ENCODE measurements around the gene ABLIM3. TPM values are rescaled to one million over a fixed set of nuclear protein-coding genes. Genes with fewer than 3 reads are reported as not detected.

The ABLIM3 gene
- total RNA-seq, 1 donor from 2014 or later: not detected

DNA sequence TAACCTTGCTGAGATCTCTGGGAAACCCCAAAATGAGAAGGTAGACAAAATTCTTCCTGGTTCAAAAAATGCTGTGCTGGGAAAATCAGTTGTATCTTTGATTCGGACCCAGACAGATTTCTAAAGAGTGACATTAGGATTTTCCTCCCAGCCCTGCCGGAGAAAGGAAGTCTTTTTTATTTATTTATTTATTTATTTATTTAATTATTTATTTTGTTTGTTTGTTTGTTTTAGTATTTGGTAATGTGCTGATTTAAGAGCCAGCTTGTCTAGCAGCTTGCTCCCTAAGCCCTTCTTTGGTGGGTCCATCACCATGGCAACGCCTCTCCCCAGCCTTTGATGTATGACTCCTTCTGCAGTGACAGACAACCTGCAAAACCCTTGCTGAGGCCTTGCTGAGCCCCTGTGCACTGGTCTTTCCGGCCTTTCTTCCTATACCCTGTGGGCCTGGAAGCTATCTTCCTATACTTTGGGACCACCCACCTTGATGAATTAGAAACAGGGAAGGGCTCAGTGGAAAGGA is 69.7 kb downstream of the ABLIM3 start:
- Mint-ChIP-seq H3K27me3 (ENCODE audit: insufficient read depth) (peaks cover 4% of the 10 kb centered on the region), H3K9me3 (no peaks in the 10 kb centered on the region), H3K36me3 (ENCODE audit: low read depth) (no peaks in the 10 kb centered on the region), H3K27ac (no peak overlapping the region), H3K4me1 (ENCODE audit: low read depth) (no peaks in the 10 kb centered on the region), H3K4me3 (no peak overlapping the region)
- intact Hi-C loops (cut with micrococcal nuclease): no loop called here
- DNase-seq (ENCODE audit: low spot score): no peak

DNA sequence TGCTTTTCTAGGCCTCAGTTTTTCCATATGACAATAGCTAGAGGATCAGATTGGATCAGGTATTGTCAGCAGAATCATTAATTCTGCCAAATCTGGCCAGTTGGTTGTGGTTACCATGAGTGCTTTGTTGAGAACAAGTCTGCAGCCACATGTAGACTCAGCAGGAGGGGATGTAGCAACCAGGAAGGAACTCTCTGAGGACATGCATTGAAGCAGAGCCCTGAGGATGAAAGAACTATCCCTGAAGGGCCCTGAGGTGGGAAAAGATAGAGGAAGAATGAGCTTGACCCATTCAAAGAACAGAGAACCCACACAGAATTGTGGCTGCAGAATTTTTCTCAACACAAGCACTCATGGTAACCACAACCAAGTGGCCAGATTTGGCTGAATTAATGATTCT is 70.3 kb downstream of the ABLIM3 start:
- peaks cover 4% of the 10 kb centered on the region for H3K27me3 Mint-ChIP-seq (ENCODE audit: insufficient read depth)
- intact Hi-C loops (cut with micrococcal nuclease): no loop called here
- DNase-seq (ENCODE audit: low spot score): no peak
- no peak overlapping the region for H3K27ac Mint-ChIP-seq
- H3K9me3 Mint-ChIP-seq: no peaks in the 10 kb centered on the region
- no peak overlapping the region for H3K4me3 Mint-ChIP-seq
- H3K36me3 Mint-ChIP-seq (ENCODE audit: low read depth): no peaks in the 10 kb centered on the region
- H3K4me1 Mint-ChIP-seq (ENCODE audit: low read depth): no peaks in the 10 kb centered on the region

DNA sequence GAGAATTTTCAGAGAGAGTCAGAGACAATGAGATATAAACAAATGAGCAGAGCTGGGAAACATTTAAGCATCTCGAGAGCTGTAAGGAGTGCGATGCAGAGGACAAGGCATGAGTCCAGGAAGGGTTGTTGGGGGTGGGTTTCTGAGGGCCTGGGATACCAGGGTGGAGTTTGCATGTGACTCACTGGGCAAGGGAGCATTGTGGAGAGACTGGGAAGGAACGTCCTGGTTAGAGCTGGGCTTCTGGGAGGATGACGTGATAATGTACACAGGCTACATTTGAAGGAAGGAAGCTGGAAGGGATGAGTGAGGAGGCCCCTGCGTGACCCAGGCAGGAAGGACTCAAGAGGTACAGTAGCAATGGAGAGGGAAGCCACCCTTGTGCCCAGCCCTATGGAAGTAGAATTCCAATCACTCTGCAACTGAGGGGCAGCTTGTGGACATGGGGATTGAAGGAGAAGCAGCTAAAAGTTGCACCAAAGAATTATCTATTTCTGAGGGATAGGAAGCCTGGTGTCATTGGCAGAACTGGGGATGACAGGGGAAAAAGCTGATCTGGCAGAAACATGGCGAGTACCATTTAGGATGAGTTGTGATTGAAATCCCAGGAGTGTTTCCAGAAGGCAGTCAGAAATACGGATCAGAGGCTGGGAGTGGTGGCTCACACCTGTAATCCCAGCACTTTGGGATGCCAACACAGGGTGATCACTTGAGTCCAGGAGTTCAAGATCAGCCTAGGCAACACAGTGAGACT is 71.1 kb downstream of the ABLIM3 start:
- Mint-ChIP-seq H3K27me3 (ENCODE audit: insufficient read depth) (peaks cover 4% of the 10 kb centered on the region), H3K36me3 (ENCODE audit: low read depth) (no peaks in the 10 kb centered on the region), H3K27ac (no peak overlapping the region), H3K9me3 (no peaks in the 10 kb centered on the region), H3K4me3 (no peak overlapping the region), H3K4me1 (ENCODE audit: low read depth) (no peaks in the 10 kb centered on the region)
- intact Hi-C loops (cut with micrococcal nuclease): no loop called here
- no peak for DNase-seq (ENCODE audit: low spot score)

DNA sequence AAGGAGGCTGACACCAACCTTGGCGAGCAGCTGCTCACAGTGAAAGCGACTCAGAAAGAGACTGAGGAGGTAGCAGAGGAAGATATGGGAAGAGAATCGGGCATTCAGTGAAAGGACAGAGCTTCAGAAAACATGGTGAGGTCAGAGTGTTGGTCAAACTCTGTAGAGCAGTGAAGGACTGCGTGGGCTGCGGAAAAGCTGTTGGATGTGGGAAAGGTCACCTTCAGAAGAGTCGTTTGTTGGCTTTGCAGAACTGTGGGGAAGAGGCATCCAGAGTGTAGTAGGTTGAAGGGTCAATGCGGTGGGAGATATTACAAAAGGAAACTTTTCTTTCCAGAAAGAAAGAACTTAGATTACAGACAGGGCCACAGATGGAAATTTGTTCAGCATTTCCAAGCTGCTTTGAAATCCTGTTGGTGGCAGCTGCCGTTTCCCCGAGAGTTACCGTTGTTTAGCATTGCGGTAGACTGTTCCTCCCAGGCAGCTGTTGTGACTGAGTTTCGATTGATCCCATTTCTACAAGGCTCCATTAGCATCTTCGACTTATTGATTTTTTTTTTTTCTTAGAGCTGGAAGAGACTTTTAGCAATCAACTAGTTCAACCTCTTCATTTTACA is 72.1 kb downstream of the ABLIM3 start:
- Mint-ChIP-seq H3K9me3 (no peaks in the 10 kb centered on the region), H3K4me1 (ENCODE audit: low read depth) (no peaks in the 10 kb centered on the region), H3K36me3 (ENCODE audit: low read depth) (no peaks in the 10 kb centered on the region), H3K27me3 (ENCODE audit: insufficient read depth) (peaks cover 4% of the 10 kb centered on the region), H3K4me3 (no peak overlapping the region), H3K27ac (no peak overlapping the region)
- intact Hi-C loops (cut with micrococcal nuclease): no loop called here
- no peak for DNase-seq (ENCODE audit: low spot score)

DNA sequence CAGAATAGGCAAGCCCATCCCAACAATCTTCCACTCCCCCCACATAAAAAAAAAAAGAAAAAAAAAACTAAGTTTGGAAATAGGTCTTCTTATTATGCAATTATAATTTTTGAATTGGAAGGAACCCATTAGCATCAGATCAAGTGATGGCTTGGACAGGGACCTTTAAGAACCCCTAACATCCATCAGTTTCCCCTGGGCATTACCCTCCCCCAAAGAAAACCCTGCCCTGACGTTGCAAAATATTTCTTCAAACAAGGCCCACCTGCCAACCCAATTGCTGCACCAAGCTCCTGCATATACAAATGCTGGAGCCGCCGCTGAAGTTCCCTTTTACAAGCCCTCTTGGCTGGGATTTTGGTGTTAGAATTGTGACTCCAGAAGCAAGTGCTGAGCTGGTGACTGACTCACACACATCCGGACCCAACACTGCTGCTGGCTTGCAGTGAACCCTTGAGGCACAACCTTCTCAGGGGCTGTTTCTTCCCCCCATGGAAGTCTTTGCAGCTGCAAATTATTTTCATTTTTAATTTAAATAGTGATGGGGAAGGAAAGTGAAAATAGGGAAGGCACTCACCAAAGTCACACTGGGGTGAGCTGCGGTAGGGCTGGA is 74.3 kb downstream of the ABLIM3 start:
- no peak for DNase-seq (ENCODE audit: low spot score)
- Mint-ChIP-seq H3K4me3 (no peak overlapping the region), H3K4me1 (ENCODE audit: low read depth) (no peaks in the 10 kb centered on the region), H3K36me3 (ENCODE audit: low read depth) (no peaks in the 10 kb centered on the region), H3K27ac (no peak overlapping the region), H3K27me3 (ENCODE audit: insufficient read depth) (peaks cover 4% of the 10 kb centered on the region), H3K9me3 (no peaks in the 10 kb centered on the region)
- intact Hi-C loops (cut with micrococcal nuclease): no loop called here

DNA sequence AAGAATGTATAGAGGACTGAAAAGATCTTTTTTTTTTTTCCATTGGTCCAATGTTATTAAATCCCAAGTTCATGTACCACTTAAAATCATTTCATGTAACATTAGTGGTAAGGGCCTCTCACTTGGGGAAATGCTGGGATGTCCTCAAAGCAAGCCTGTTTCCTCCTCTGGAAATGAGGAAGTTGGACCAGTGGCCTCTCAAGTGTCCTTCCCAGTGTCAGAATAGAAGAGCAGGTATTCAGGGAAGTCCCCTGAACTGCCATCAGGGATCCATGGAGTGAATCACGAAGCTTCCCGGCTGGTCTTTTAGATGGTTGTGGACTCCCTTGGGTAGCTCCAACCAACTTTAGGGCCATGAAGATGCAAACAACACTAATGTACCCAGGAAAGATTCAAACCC is 75.2 kb downstream of the ABLIM3 start:
- Mint-ChIP-seq H3K4me1 (ENCODE audit: low read depth) (no peaks in the 10 kb centered on the region), H3K9me3 (no peaks in the 10 kb centered on the region), H3K27ac (no peak overlapping the region), H3K36me3 (ENCODE audit: low read depth) (no peaks in the 10 kb centered on the region), H3K27me3 (ENCODE audit: insufficient read depth) (peaks cover 7% of the 10 kb centered on the region), H3K4me3 (no peak overlapping the region)
- intact Hi-C loops (cut with micrococcal nuclease): no loop called here
- no peak for DNase-seq (ENCODE audit: low spot score)

DNA sequence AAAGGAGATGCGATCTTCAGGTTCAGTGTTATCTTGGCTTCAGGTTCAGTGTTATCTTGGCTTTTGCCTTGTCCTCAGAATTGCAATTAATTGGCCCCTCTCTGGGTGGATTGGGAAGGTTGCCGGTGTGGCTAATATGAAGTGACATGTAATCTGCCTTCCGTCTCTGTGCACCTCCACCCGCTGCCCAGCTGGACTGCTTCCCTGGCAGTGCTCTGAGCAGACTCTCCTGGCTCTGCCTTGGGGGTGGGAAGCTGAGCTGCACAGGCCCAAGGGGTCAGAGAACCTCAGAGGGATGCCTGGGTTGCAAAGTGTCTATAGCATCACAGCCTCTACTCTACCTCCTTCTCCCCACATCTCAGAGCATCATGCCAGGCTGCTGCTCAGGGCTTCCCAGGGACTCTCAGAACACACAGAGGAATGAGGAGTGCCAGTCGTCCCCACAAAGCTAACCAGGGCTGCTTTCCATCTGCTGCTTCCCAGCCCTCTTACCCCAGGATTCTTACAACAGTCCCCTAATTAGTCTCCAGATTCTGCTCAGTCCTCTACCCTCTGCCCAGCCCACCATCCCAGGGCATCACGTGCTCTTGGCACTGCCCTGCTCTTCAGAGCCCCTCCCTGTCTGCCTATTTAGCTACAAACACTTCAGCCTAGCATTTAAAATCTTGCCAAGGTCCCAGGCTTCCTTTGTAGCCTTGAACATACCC is 76.0 kb downstream of the ABLIM3 start:
- H3K9me3 Mint-ChIP-seq: no peaks in the 10 kb centered on the region
- no peak overlapping the region for H3K27ac Mint-ChIP-seq
- H3K4me3 Mint-ChIP-seq: no peak overlapping the region
- H3K27me3 Mint-ChIP-seq (ENCODE audit: insufficient read depth): peaks cover 7% of the 10 kb centered on the region
- H3K4me1 Mint-ChIP-seq (ENCODE audit: low read depth): no peaks in the 10 kb centered on the region
- DNase-seq (ENCODE audit: low spot score): no peak
- H3K36me3 Mint-ChIP-seq (ENCODE audit: low read depth): no peaks in the 10 kb centered on the region
- intact Hi-C loops (cut with micrococcal nuclease): no loop called here

DNA sequence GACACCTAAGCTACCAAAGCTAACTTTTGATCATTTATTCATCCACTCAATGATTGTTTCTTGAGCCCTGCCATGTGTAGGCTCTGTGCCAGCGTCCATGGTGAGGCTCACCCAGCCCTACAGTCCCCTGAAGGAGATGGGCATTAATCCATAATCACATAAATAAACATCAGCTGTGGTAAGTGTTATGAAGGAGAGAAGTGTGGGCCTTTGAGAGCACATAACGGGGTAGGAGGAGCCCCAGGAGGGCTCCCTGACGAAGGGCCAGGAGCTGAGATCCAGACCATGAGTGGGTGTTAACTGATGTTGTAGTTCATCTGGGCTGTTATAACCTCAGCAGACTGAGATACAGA is 76.5 kb downstream of the ABLIM3 start:
- no peak overlapping the region for H3K27ac Mint-ChIP-seq
- H3K4me1 Mint-ChIP-seq (ENCODE audit: low read depth): no peaks in the 10 kb centered on the region
- peaks cover 3% of the 10 kb centered on the region for H3K27me3 Mint-ChIP-seq (ENCODE audit: insufficient read depth)
- no peaks in the 10 kb centered on the region for H3K36me3 Mint-ChIP-seq (ENCODE audit: low read depth)
- H3K9me3 Mint-ChIP-seq: no peaks in the 10 kb centered on the region
- no peak for DNase-seq (ENCODE audit: low spot score)
- intact Hi-C loops (cut with micrococcal nuclease): no loop called here
- no peak overlapping the region for H3K4me3 Mint-ChIP-seq

DNA sequence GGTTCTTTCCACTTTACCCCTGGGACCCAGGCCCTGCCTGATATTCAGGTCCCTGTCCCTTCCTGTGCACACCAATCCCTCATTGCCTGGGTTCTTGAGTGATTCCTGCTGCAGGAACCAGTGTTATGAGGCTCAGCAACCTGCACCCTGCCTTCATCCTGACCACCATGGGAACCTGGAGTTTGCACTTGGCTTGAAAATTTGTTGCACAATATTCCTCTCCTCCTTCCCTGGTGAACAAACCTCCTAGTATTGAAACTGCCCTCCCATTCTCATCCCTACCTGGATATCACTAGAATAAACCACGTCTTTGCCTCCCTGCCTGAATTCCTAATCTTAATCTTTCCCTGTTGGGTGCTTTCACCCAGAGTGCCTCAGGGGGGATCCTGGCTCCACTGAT is 78.3 kb downstream of the ABLIM3 start:
- H3K36me3 Mint-ChIP-seq (ENCODE audit: low read depth): no peaks in the 10 kb centered on the region

DNA sequence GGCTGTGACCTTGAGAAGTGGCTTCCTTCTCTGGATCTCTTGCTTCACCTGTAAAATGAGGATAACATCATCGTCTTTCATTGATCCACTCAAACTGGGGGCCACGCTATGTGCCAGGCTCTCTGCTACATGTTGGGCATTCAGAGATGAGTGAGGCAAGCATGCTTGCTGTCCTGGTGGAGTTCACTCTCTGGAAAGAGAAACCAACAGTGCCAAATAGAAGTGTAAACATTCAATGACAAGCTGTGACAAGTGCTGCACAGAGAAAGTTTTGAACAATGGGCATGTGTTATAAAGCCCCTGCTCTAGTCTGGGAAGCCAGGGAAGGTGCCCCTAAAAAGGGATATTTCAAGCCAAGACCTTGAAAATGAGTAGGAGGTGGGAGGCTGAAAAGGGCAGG is 79.5 kb downstream of the ABLIM3 start:
- DNase-seq (ENCODE audit: low spot score): no peak
- H3K36me3 Mint-ChIP-seq (ENCODE audit: low read depth): no peaks in the 10 kb centered on the region
- H3K27ac Mint-ChIP-seq: no peak overlapping the region
- H3K27me3 Mint-ChIP-seq (ENCODE audit: insufficient read depth): peaks cover 3% of the 10 kb centered on the region
- intact Hi-C loops (cut with micrococcal nuclease): no loop called here
- H3K9me3 Mint-ChIP-seq: no peaks in the 10 kb centered on the region
- no peaks in the 10 kb centered on the region for H3K4me1 Mint-ChIP-seq (ENCODE audit: low read depth)
- no peak overlapping the region for H3K4me3 Mint-ChIP-seq

More for the DNA sequence above, 78.3 kb downstream of the ABLIM3 start:
- Mint-ChIP-seq H3K27me3 (ENCODE audit: insufficient read depth) (peaks cover 3% of the 10 kb centered on the region), H3K4me1 (ENCODE audit: low read depth) (no peaks in the 10 kb centered on the region), H3K4me3 (no peak overlapping the region), H3K9me3 (no peaks in the 10 kb centered on the region), H3K27ac (no peak overlapping the region)
- no peak for DNase-seq (ENCODE audit: low spot score)
- intact Hi-C loops (cut with micrococcal nuclease): no loop called here

DNA sequence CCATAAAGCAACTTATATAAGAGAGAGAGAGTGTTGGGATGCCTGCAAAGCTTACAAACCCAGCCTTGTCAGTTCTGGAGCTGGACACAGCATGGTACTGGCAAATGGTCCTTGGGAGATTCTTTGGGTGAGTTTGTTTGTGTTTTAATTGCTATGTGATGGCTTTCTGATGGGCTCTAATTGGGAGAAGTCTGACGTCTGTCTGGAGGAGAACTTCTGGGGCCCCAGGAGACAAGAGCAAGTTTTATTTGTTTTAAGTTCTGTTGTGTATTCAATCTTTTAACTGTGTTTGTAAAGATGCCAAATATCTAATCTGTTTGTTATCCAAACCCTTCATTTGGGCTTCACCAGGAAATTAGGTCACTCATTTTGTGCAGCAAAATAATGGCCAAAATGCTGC is 80.0 kb downstream of the ABLIM3 start:
- Mint-ChIP-seq H3K9me3 (no peaks in the 10 kb centered on the region), H3K27ac (no peak overlapping the region), H3K36me3 (ENCODE audit: low read depth) (no peaks in the 10 kb centered on the region), H3K4me3 (no peak overlapping the region), H3K4me1 (ENCODE audit: low read depth) (no peaks in the 10 kb centered on the region), H3K27me3 (ENCODE audit: insufficient read depth) (peaks cover 3% of the 10 kb centered on the region)
- no peak for DNase-seq (ENCODE audit: low spot score)
- intact Hi-C loops (cut with micrococcal nuclease): no loop called here

DNA sequence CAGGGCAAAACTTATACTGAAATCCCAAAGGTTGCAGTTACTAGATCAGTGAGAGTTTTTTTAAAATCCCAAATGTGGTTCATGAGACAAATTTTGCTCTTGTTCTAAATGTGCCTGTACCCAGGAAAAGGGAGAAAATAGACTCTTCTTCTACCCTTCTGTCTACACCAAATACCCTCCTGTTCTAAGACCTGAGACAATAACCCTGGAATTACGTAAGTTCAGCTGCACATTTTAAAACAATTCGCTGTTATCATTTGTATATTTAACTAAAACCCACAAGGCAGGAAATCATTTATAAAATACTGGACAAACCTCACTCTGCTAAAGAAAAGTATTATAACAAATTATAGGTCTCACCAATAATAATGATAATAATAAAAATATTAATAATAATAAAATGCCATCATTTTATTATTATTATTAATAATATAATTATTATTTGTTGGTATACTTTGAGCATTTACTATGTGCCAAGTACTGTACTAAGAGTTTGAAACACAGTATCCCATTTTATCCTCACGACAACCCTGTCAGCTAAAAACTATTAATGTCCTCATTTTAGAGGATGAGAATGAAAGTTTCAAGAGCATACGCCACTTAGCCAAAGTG is 80.5 kb downstream of the ABLIM3 start:
- Mint-ChIP-seq H3K36me3 (ENCODE audit: low read depth) (no peaks in the 10 kb centered on the region), H3K27ac (no peak overlapping the region), H3K9me3 (no peaks in the 10 kb centered on the region), H3K4me3 (no peak overlapping the region), H3K4me1 (ENCODE audit: low read depth) (no peaks in the 10 kb centered on the region), H3K27me3 (ENCODE audit: insufficient read depth) (peaks cover 3% of the 10 kb centered on the region)
- intact Hi-C loops (cut with micrococcal nuclease): no loop called here
- no peak for DNase-seq (ENCODE audit: low spot score)

Data from activated T-helper 1 cell treated with anti-CD3 and anti-CD28 coated beads, Interleukin-12 subunit alpha, Interleukin-12 subunit beta, Interleukin-2, Interleukin-4 antibody, amounts not matched to agents 30 ng/mL and 10 ng/mL and 1 ng/mL, durations not matched to agents 14 hours and 24 hours and 36 hours (primary cell).